GM19328 (cell line): ENCODE results near the gene ATG2A.

Experiments
- ATAC-seq: cut with Tn5 transposase; IDR thresholded peaks from one replicate; pipeline ENCODE4 v1.9.1; 2021; ENCODE audit warnings: mild to moderate bottlenecking, moderate library complexity; ENCODE audit not compliant: unreplicated experiment

ATG2A gene

GRCh38 chr11:64888729-64889511 is 28.1 kb downstream of the ATG2A start:
- ATAC-seq, result no peak

GRCh38 chr11:64888406-64888728 is 28.6 kb downstream of the ATG2A start:
- ATAC-seq, result no peak

- ATAC-seq, result peak; percentile 65
Observed at GRCh38 chr11:64887757-64888405, 29.1 kb downstream of the ATG2A start.

- no peak for ATAC-seq
Observed at GRCh38 chr11:64887234-64887756, 29.7 kb downstream of the ATG2A start.

GRCh38 chr11:64885367-64886286 is 31.4 kb downstream of the ATG2A start:
- ATAC-seq, result no peak

GRCh38 chr11:64884019-64884418 is 33.0 kb downstream of the ATG2A start:
- ATAC-seq, result no peak

- no peak for ATAC-seq
Observed at GRCh38 chr11:64883575-64883974, 33.4 kb downstream of the ATG2A start.

- no peak for ATAC-seq
Observed at GRCh38 chr11:64882243-64882642, 34.8 kb downstream of the ATG2A start.

- no peak for ATAC-seq
Observed at GRCh38 chr11:64881476-64881875, 35.5 kb downstream of the ATG2A start.

- ATAC-seq, result no peak
Observed at GRCh38 chr11:64880240-64881001, 36.6 kb downstream of the ATG2A start.

- ATAC-seq, result no peak
Observed at GRCh38 chr11:64879244-64879900, 37.6 kb downstream of the ATG2A start.

GRCh38 chr11:64878494-64879243 is 38.3 kb downstream of the ATG2A start, which contains the start of gene EHD1:
Gene EHD1, minus strand, starts transcription at chr11:64878621. Its CDS starts 157 bp downstream, at chr11:64878464.
- peak; percentile 68 for ATAC-seq

- no peak for ATAC-seq
Observed at GRCh38 chr11:64878223-64878493, 38.9 kb downstream of the ATG2A start.

- no peak for ATAC-seq
Observed at GRCh38 chr11:64877390-64878222, 39.4 kb downstream of the ATG2A start.

- ATAC-seq, result no peak
Observed at GRCh38 chr11:64876835-64877341, 40.1 kb downstream of the ATG2A start.

- no peak for ATAC-seq
Observed at GRCh38 chr11:64876229-64876750, 40.7 kb downstream of the ATG2A start.

- no peak for ATAC-seq
Observed at GRCh38 chr11:64875369-64876228, 41.4 kb downstream of the ATG2A start.
